RPMI8226 (cell line): Measurements from ENCODE around the gene RANBP9.

Experiments
- DNase-seq: peaks from one replicate; pipeline ENCODE4 v3.0.0-alpha.2; 2015

The RANBP9 gene

GRCh38 chr6:13711733-13712598 is at the start of gene RANBP9:
TSS of gene RANBP9 (minus strand) at chr6:13711835. CDS start at chr6:13711505, 330 bp downstream.
- DNase-seq: peak; percentile 95

- no peak for DNase-seq
Observed at GRCh38 chr6:13760307-13761304, 49.0 kb upstream of the RANBP9 start.

- DNase-seq: no peak
Observed at GRCh38 chr6:13759025-13759424, 47.4 kb upstream of the RANBP9 start.

- DNase-seq: no peak
Observed at GRCh38 chr6:13754644-13755043, 43.0 kb upstream of the RANBP9 start.

GRCh38 chr6:13743736-13744127 is 32.1 kb upstream of the RANBP9 start:
- no peak for DNase-seq

GRCh38 chr6:13742961-13743735 is 31.5 kb upstream of the RANBP9 start:
- DNase-seq: no peak

GRCh38 chr6:13741365-13741764 is 29.7 kb upstream of the RANBP9 start:
- DNase-seq: no peak

- DNase-seq: no peak
Observed at GRCh38 chr6:13735031-13735430, 23.4 kb upstream of the RANBP9 start.

- no peak for DNase-seq
Observed at GRCh38 chr6:13733178-13733887, 21.7 kb upstream of the RANBP9 start.

GRCh38 chr6:13730704-13731103 is 19.1 kb upstream of the RANBP9 start:
- no peak for DNase-seq

- no peak for DNase-seq
Observed at GRCh38 chr6:13729891-13730290, 18.3 kb upstream of the RANBP9 start.

- DNase-seq: no peak
Observed at GRCh38 chr6:13725570-13725969, 13.9 kb upstream of the RANBP9 start.

- DNase-seq: no peak
Observed at GRCh38 chr6:13725052-13725451, 13.4 kb upstream of the RANBP9 start.

GRCh38 chr6:13724182-13724581 is 12.5 kb upstream of the RANBP9 start:
- DNase-seq: no peak

- DNase-seq: no peak
Observed at GRCh38 chr6:13722880-13723279, 11.2 kb upstream of the RANBP9 start.

- no peak for DNase-seq
Observed at GRCh38 chr6:13718123-13718458, 6.5 kb upstream of the RANBP9 start.

GRCh38 chr6:13716955-13717295 is 5.3 kb upstream of the RANBP9 start:
- DNase-seq: no peak

- DNase-seq: no peak
Observed at GRCh38 chr6:13716225-13716954, 4.8 kb upstream of the RANBP9 start.

GRCh38 chr6:13715444-13715883 is 3.8 kb upstream of the RANBP9 start:
- DNase-seq: no peak

- peak; percentile 81 for DNase-seq
Observed at GRCh38 chr6:13712599-13712898, 914 bp upstream of the RANBP9 start.

GRCh38 chr6:13711324-13711732 is 307 bp downstream of the RANBP9 start:
- peak; percentile 91 for DNase-seq
